ENCODE measurements around the gene MOB1B.

GRCh38 chr4:70914631-70915030, 12.5 kb downstream of the MOB1B start:
- TF ChIP-seq CTCF (IDR thresholded peaks at IDR 0.05) (no peak), POLR2A (IDR thresholded peaks at IDR 0.05) (no peak)

Measured in esophagus squamous epithelium (tissue), 4 donors.